BE2C (cell line): ENCODE results near the gene MYL6.
"Not testable (repeated sequence)": the region's sequence is repeated elsewhere in the genome, so short reads cannot be mapped to it uniquely, and the experiment has no call there.

Experiments
- DNase-seq: peaks from one replicate; pipeline ENCODE4 v3.0.0-alpha.2; 2020
- H3K27me3 ChIP-seq: fragments of 250-450 bp; sonication (Bioruptor Pico); 2 replicates; pipeline ENCODE4 v1.5.1; 2020; ENCODE audit warnings: mild to moderate bottlenecking
- H3K36me3 ChIP-seq: fragments of 250-450 bp; sonication (Bioruptor Pico); 2 replicates; pipeline ENCODE4 v1.5.1; 2020; ENCODE audit warnings: mild to moderate bottlenecking
- H3K4me1 ChIP-seq: fragments of 250-450 bp; sonication (Bioruptor Pico); 2 replicates; pipeline ENCODE4 v1.5.1; 2020
- H3K4me3 ChIP-seq: 2 replicates; pipeline ENCODE4 v1.5.1; 2011; ENCODE audit warnings: low read depth, low read length
- H3K9me3 ChIP-seq: fragments of 250-450 bp; sonication (Bioruptor Pico); 2 replicates; pipeline ENCODE4 v1.5.1; 2020
- TF ChIP-seq, protein P1 (sequence below): IDR thresholded peaks from 2 replicates; pipeline ENCODE4 v1.5.1; 2012; ENCODE audit warnings: mild to moderate bottlenecking, low read depth, low read length

Gene MYL6

GRCh38 chr12:56190695-56191155, 32.6 kb downstream of the MYL6 start:
- no peak for DNase-seq
- H3K4me3 ChIP-seq = peak overlapping the region; percentile 92

GRCh38 chr12:56192582-56192981, 34.4 kb downstream of the MYL6 start:
- Histone ChIP-seq H3K36me3 (no peaks in the 10 kb centered on the region; the same call in 1 of the 2 replicates), H3K9me3 (no peaks in the 10 kb centered on the region), H3K4me1 (no peaks in the 10 kb centered on the region), H3K27me3 (no peaks in the 10 kb centered on the region), H3K4me3 (no peak overlapping the region)
- no peak for DNase-seq
- TF ChIP-seq, protein P1, sequence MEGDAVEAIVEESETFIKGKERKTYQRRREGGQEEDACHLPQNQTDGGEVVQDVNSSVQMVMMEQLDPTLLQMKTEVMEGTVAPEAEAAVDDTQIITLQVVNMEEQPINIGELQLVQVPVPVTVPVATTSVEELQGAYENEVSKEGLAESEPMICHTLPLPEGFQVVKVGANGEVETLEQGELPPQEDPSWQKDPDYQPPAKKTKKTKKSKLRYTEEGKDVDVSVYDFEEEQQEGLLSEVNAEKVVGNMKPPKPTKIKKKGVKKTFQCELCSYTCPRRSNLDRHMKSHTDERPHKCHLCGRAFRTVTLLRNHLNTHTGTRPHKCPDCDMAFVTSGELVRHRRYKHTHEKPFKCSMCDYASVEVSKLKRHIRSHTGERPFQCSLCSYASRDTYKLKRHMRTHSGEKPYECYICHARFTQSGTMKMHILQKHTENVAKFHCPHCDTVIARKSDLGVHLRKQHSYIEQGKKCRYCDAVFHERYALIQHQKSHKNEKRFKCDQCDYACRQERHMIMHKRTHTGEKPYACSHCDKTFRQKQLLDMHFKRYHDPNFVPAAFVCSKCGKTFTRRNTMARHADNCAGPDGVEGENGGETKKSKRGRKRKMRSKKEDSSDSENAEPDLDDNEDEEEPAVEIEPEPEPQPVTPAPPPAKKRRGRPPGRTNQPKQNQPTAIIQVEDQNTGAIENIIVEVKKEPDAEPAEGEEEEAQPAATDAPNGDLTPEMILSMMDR = no peak

More at GRCh38 chr12:56190695-56191155, 32.6 kb downstream of the MYL6 start:
- Histone ChIP-seq H3K9me3 (no peaks in the 10 kb centered on the region), H3K36me3 (peaks cover 7% of the 10 kb centered on the region), H3K27me3 (no peaks in the 10 kb centered on the region), H3K4me1 (no peaks in the 10 kb centered on the region)
- TF ChIP-seq, protein P1 = no peak

GRCh38 chr12:56193025-56193578, 34.9 kb downstream of the MYL6 start:
- Histone ChIP-seq H3K4me3 (no peak overlapping the region), H3K36me3 (no peaks in the 10 kb centered on the region; the same call in 1 of the 2 replicates), H3K27me3 (no peaks in the 10 kb centered on the region), H3K4me1 (no peaks in the 10 kb centered on the region), H3K9me3 (no peaks in the 10 kb centered on the region)
- DNase-seq = peak; percentile 86
- TF ChIP-seq, protein P1 = peak; percentile 90

DNA sequence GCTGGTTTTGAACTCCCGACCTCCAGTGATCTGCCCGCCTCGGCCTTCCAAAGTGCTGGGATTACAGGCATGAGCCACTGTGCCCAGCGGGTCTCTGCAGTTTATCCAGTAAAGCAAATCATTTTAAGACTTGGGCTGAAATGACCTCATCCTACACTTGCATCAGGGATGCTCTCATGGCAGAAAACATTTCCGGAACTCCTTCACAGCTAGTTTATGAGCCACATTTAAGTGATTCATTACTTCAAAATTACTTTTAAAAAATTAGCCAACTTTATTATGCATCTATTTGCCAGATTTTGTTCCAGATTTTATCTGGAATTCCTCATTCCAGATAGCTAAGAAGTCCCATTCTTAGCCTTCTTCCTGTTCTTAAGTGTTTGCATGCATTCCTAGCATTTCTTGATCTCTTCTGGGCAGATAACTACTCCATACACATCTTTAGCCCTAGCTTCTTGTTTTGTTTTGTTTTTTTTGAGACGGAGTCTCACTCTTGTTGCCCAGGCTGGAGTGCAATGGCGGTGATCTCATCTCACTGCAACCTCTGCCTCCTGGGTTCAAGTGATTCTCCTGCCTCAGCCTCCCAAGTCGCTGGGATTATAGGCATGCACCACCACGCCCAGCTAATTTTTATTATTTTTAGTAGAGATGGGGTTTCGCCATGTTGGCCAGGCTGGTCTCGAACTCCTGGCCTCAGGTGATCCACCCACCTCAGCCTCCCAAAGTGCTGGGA, 38.8 kb downstream of the MYL6 start:
- not testable (repeated sequence) for H3K4me1 ChIP-seq, H3K4me3 ChIP-seq, H3K27me3 ChIP-seq, H3K9me3 ChIP-seq, DNase-seq, H3K36me3 ChIP-seq

DNA sequence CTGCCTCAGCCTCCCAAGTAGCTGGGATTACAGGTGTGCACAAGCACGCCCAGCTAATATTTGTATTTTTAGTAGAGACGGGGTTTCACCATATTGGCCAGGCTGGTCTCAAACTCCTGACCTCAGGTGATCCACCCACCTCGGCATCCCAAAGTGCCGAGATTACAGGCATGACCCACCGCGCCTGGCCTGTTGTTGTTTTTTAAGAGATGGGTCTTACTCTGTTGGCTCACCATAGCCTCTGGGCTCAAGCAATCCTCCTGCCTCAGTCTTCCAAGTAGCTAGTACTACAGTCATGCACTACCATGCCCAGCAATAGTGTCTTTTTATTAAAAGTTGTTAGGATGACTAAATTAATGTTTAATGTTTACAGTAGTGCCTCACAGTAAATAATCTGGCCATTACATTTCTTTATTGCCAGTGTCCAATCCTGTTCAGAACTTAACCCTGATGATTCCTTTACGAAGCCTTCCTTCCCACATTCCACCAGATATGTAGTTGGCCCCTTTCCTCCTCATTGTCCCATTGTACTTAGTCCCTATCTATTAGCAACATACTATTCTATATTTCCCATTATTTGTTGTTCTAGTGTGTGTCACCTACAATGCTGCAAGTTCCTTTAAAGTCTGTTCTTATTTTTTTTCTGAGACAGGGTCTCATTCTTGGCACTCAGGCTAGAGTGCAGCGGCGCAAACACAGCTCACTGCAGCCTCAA, 39.9 kb downstream of the MYL6 start:
- no peaks in the 10 kb centered on the region for H3K9me3 ChIP-seq
- DNase-seq = no peak
- H3K36me3 ChIP-seq = no peaks in the 10 kb centered on the region
- TF ChIP-seq, protein P1 = no peak
- no peaks in the 10 kb centered on the region for H3K4me1 ChIP-seq
- no peaks in the 10 kb centered on the region for H3K27me3 ChIP-seq
- H3K4me3 ChIP-seq = no peak overlapping the region

- Histone ChIP-seq H3K27me3 (no peaks in the 10 kb centered on the region), H3K9me3 (no peaks in the 10 kb centered on the region), H3K4me3 (no peak overlapping the region), H3K36me3 (no peaks in the 10 kb centered on the region), H3K4me1 (no peaks in the 10 kb centered on the region)
- DNase-seq = no peak
- TF ChIP-seq, protein P1 = no peak
These were observed 40.7 kb downstream of the MYL6 start for GRCh38 chr12:56198836-56199235.
